GM18505 (cell line): Measurements from ENCODE around the gene MYD88.

Source experiments
- ATAC-seq: cut with Tn5 transposase; IDR thresholded peaks from one replicate; pipeline ENCODE4 v1.9.1; 2021; ENCODE audit not compliant: unreplicated experiment
- POLR2A ChIP-seq: IDR thresholded peaks from 4 replicates; pipeline ENCODE4 v1.6.1; 2011; ENCODE audit warnings: borderline replicate concordance; ENCODE audit not compliant: insufficient read depth, insufficient read length; ENCODE audit errors: extremely low read depth

Gene MYD88

DNA sequence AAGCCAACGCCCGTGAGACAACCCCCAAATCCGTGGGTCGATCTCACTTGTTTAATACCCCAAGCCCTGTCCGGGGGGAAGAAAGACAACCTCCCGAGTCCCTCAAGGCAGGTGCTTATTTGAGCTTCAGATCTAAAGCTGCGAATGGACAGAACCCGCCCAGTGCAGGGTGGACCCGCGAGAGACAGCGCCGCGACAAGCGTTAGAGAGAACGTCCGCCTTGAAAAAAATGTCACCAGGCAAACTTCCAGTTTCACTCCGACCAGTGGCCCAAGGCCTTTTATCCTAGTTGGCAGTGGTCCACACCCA, 26.1 kb downstream of the MYD88 start:
- ATAC-seq, result peak; percentile 12
- TF ChIP-seq POLR2A, result no peak

GRCh38 chr3:38164952-38165721, 26.7 kb downstream of the MYD88 start, which contains the start of gene OXSR1:
TSS of gene OXSR1 (plus strand) at chr3:38165537. CDS start at chr3:38165877, 340 bp downstream.
- peak; percentile 82 for TF ChIP-seq POLR2A
- ATAC-seq, result peak; percentile 89

DNA sequence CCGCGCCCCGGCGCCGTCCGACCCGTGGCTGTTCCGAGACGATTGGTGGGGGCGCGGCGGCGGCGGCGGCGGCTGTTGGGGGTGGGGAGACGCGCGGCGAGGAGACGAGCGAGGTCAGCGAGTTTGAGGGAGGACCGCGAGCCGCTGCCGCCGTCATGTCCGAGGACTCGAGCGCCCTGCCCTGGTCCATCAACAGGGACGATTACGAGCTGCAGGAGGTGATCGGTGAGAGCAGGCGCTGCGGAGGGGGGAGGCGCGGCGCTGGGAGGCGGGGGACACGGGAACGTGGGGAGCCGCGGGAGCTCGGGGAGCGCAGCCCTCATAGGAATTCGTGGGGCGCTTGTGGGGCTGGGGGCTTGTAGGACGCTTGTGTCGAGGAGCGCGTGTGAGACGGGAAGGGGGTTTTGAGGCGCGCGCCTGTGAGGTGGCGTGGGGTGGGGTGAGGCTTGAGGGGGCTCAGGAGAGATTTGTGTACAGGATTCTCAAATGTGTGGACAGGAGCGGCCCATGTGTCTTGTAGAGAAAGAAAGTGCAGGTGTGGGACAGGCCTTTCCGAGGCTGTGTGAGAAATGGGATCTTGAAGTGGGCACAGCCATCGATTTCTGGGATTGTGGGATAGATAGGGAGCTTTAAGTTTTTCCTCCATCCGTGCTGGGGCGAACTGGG, 27.4 kb downstream of the MYD88 start:
- no peak for TF ChIP-seq POLR2A
- ATAC-seq, result no peak

- no peak for TF ChIP-seq POLR2A
- ATAC-seq, result no peak
Observed at GRCh38 chr3:38167591-38167990, 29.1 kb downstream of the MYD88 start.

- ATAC-seq, result no peak
- TF ChIP-seq POLR2A, result no peak
Observed at GRCh38 chr3:38168151-38169026, 29.9 kb downstream of the MYD88 start.

DNA sequence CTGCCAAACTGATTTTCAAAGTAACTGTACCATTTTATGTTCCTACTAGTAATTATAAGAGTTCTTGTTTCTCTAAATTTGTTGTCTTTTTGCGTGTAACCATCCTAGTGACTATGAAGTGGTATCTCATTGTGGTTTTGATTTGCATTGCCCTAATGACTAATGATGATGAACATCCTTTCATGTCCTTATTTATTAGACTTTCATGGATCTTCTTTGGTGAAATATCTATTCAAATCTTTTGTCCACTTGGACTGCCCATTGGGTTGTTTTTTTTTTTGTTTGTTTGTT, 30.5 kb downstream of the MYD88 start:
- ATAC-seq, result no peak

DNA sequence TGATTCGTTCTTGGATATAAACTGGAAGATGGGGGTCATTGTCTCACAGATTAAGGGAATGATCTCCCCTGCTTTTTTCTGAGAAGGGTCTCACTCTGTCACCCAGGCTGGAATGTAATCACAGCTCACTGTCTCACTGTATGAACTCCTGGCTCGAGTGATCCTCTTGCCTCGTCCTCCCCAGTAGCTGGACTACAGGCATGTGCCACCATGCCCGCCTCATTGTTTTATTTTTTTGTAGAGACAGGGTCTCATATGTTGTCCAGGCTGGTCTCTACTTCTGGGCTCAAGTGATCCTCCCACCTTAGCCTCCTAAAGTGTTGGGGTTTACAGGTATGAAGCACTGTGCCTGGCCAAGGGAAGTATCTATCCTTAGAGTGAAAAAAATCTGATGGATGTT, 32.3 kb downstream of the MYD88 start:
- TF ChIP-seq POLR2A, result no peak
- no peak for ATAC-seq

More for the DNA sequence above, 30.5 kb downstream of the MYD88 start:
- TF ChIP-seq POLR2A, result no peak

GRCh38 chr3:38171622-38172021, 33.2 kb downstream of the MYD88 start:
- ATAC-seq, result no peak
- no peak for TF ChIP-seq POLR2A

- peak; percentile 47 for ATAC-seq
Observed at GRCh38 chr3:38173834-38174418, 35.5 kb downstream of the MYD88 start.

DNA sequence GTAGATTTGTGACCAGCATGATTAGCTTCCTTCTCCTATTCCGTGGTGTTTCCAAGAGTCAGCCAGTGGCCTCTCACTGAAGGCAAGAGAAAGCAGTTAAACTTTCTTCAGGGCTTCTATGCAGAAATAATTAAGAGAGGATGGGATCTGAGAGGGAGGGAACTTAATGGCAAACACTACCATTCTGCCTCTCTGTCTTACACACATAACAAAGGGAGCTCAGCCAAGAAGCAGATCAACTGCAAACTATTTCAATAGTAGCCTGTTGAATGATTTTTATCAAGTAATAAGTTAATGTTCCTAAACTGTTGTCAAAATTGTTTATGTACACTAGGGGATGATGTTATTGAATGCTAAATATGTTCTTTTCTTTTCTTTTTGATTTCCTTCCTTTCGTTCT, 38.7 kb downstream of the MYD88 start:
- no peak for ATAC-seq
- TF ChIP-seq POLR2A, result no peak

More at GRCh38 chr3:38173834-38174418, 35.5 kb downstream of the MYD88 start:
- TF ChIP-seq POLR2A, result no peak

GRCh38 chr3:38186781-38187180, 48.3 kb downstream of the MYD88 start:
- TF ChIP-seq POLR2A, result no peak

DNA sequence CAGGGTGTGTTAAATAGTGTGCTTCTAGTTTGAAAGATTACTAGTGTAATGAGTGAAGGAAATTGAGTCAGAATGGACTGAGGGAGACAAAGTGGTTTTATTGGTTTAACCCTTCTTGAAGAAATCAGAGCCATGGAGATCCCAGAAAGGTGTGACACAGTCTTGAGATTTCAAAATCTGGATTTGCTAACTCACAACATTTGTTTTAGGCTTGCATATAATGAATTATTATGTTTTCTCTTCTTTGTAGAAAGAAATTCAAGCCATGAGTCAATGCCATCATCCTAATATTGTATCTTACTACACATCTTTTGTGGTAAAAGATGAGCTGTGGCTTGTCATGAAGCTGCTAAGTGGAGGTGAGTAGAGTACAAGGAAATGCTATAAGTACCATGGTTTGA, 52.0 kb downstream of the MYD88 start:
- TF ChIP-seq POLR2A, result no peak
- ATAC-seq, result no peak

More at GRCh38 chr3:38186781-38187180, 48.3 kb downstream of the MYD88 start:
- no peak for ATAC-seq
